ENCODE data around the gene DUSP22. TPM values are rescaled to one million over a fixed set of nuclear protein-coding genes. Genes with fewer than 3 reads are reported as not detected.
A peak's percentile ranks its signal among the peaks of the same experiment; 100 is the strongest.

The DUSP22 gene
- total RNA-seq, 2 donors from 2014 or later: 22.2 to 33.3 TPM

GRCh38 chr6:301929-302705, 9.8 kb downstream of the DUSP22 start:
- no peaks in the 10 kb centered on the region for H3K36me3 Mint-ChIP-seq
- no peak for DNase-seq (ENCODE audit: low spot score in 2 of 2)
- no peak for ATAC-seq
- H3K9me3 Mint-ChIP-seq: no peaks in the 10 kb centered on the region
- H3K27ac Mint-ChIP-seq: no peak overlapping the region

GRCh38 chr6:302760-303159, 10.5 kb downstream of the DUSP22 start:
- ATAC-seq (no peak), DNase-seq (ENCODE audit: low spot score in 2 of 2) (no peak)
- Mint-ChIP-seq H3K36me3 (peaks cover 0 to under 1% of the 10 kb centered on the region in 2 donors), H3K9me3 (no peaks in the 10 kb centered on the region), H3K27ac (no peak overlapping the region)

- ATAC-seq (no peak), DNase-seq (ENCODE audit: low spot score in 2 of 2) (no peak)
- Mint-ChIP-seq H3K36me3 (peaks cover 5 to 6% of the 10 kb centered on the region in 2 donors), H3K27ac (no peak overlapping the region), H3K9me3 (no peaks in the 10 kb centered on the region)
Observed at GRCh38 chr6:303263-303662, 11.0 kb downstream of the DUSP22 start.

GRCh38 chr6:303948-304558, 11.8 kb downstream of the DUSP22 start:
- peaks cover 7 to 8% of the 10 kb centered on the region in 2 donors for H3K36me3 Mint-ChIP-seq
- DNase-seq (ENCODE audit: low spot score in 2 of 2): no peak
- ATAC-seq: no peak
- no peaks in the 10 kb centered on the region for H3K9me3 Mint-ChIP-seq
- H3K27ac Mint-ChIP-seq: no peak overlapping the region

GRCh38 chr6:304833-305370, 12.6 kb downstream of the DUSP22 start:
- Mint-ChIP-seq H3K36me3 (peaks cover 7 to 8% of the 10 kb centered on the region in 2 donors), H3K27ac (no peak overlapping the region), H3K9me3 (no peaks in the 10 kb centered on the region)
- ATAC-seq: peak in 1 of 2 donors; percentile 29
- DNase-seq (ENCODE audit: low spot score in 2 of 2): no peak

GRCh38 chr6:305371-306206, 13.3 kb downstream of the DUSP22 start:
- no peak overlapping the region for H3K27ac Mint-ChIP-seq
- DNase-seq (ENCODE audit: low spot score in 2 of 2): no peak
- H3K9me3 Mint-ChIP-seq: no peaks in the 10 kb centered on the region
- H3K36me3 Mint-ChIP-seq: peaks cover 7 to 8% of the 10 kb centered on the region in 2 donors
- ATAC-seq: peak in 1 of 2 donors; percentile 78

- ATAC-seq (no peak), DNase-seq (ENCODE audit: low spot score in 2 of 2) (no peak)
- H3K36me3 Mint-ChIP-seq: peaks cover 7 to 8% of the 10 kb centered on the region in 2 donors
- H3K9me3 Mint-ChIP-seq: no peaks in the 10 kb centered on the region
- H3K27ac Mint-ChIP-seq: no peak overlapping the region
Observed at GRCh38 chr6:306641-307061, 14.4 kb downstream of the DUSP22 start.

GRCh38 chr6:307065-307814, 15.0 kb downstream of the DUSP22 start:
- H3K27ac Mint-ChIP-seq: no peak overlapping the region
- peaks cover 11 to 14% of the 10 kb centered on the region in 2 donors for H3K36me3 Mint-ChIP-seq
- DNase-seq (ENCODE audit: low spot score in 2 of 2) (no peak), ATAC-seq (no peak)
- no peaks in the 10 kb centered on the region for H3K9me3 Mint-ChIP-seq

- Mint-ChIP-seq H3K36me3 (peaks cover 14 to 17% of the 10 kb centered on the region in 2 donors), H3K27ac (no peak overlapping the region), H3K9me3 (no peaks in the 10 kb centered on the region)
- no peak for ATAC-seq
- no peak for DNase-seq (ENCODE audit: low spot score in 2 of 2)
Observed at GRCh38 chr6:307874-308273, 15.6 kb downstream of the DUSP22 start.

GRCh38 chr6:308307-308706, 16.0 kb downstream of the DUSP22 start:
- DNase-seq (ENCODE audit: low spot score in 2 of 2) (no peak), ATAC-seq (no peak)
- no peak overlapping the region for H3K27ac Mint-ChIP-seq
- no peaks in the 10 kb centered on the region for H3K9me3 Mint-ChIP-seq
- peaks cover 14 to 18% of the 10 kb centered on the region in 2 donors for H3K36me3 Mint-ChIP-seq

- ATAC-seq (no peak), DNase-seq (ENCODE audit: low spot score in 2 of 2) (no peak)
- Mint-ChIP-seq H3K27ac (no peak overlapping the region), H3K36me3 (peaks cover 14 to 18% of the 10 kb centered on the region in 2 donors), H3K9me3 (no peaks in the 10 kb centered on the region)
Observed at GRCh38 chr6:308768-309167, 16.5 kb downstream of the DUSP22 start.

- no peaks in the 10 kb centered on the region for H3K9me3 Mint-ChIP-seq
- H3K27ac Mint-ChIP-seq: no peak overlapping the region
- H3K36me3 Mint-ChIP-seq: peaks cover 14 to 18% of the 10 kb centered on the region in 2 donors
- no peak for DNase-seq (ENCODE audit: low spot score in 2 of 2)
- no peak for ATAC-seq
Observed at GRCh38 chr6:309947-310346, 17.7 kb downstream of the DUSP22 start.

GRCh38 chr6:310671-311070, 18.4 kb downstream of the DUSP22 start:
- Mint-ChIP-seq H3K36me3 (peaks cover 14 to 18% of the 10 kb centered on the region in 2 donors), H3K27ac (no peak overlapping the region), H3K9me3 (peaks cover 0 to 2% of the 10 kb centered on the region in 2 donors)
- ATAC-seq: no peak
- no peak for DNase-seq (ENCODE audit: low spot score in 2 of 2)

- peaks cover 14 to 18% of the 10 kb centered on the region in 2 donors for H3K36me3 Mint-ChIP-seq
- no peak overlapping the region for H3K27ac Mint-ChIP-seq
- ATAC-seq (no peak), DNase-seq (ENCODE audit: low spot score in 2 of 2) (no peak)
- peaks cover 0 to 3% of the 10 kb centered on the region in 2 donors for H3K9me3 Mint-ChIP-seq
Observed at GRCh38 chr6:311679-312220, 19.5 kb downstream of the DUSP22 start.

GRCh38 chr6:313087-313486, 20.8 kb downstream of the DUSP22 start:
- DNase-seq (ENCODE audit: low spot score in 2 of 2): no peak
- no peak for ATAC-seq
- H3K27ac Mint-ChIP-seq: no peak overlapping the region
- H3K9me3 Mint-ChIP-seq: peaks cover 0 to 3% of the 10 kb centered on the region in 2 donors
- peaks cover 12 to 15% of the 10 kb centered on the region in 2 donors for H3K36me3 Mint-ChIP-seq

- Mint-ChIP-seq H3K36me3 (peaks cover 10 to 14% of the 10 kb centered on the region in 2 donors), H3K27ac (no peak overlapping the region), H3K9me3 (peaks cover 0 to 3% of the 10 kb centered on the region in 2 donors)
- ATAC-seq (no peak), DNase-seq (ENCODE audit: low spot score in 2 of 2) (peak in 1 of 2 donors; percentile 45)
Observed at GRCh38 chr6:313917-314316, 21.6 kb downstream of the DUSP22 start.
